Mucosa of rectum (tissue), 2 donors: Measurements from ENCODE around the gene OPN1SW.
A peak's percentile ranks its signal among the peaks of the same experiment; 100 is the strongest.

Source experiments
- H3K27ac ChIP-seq, 2 donors: one replicate each; pipeline ENCODE4 v1.7.0; 2013; ENCODE audit warnings: inconsistent platforms in 2 of 2, low read depth in 2 of 2, low read length in 2 of 2
- H3K27me3 ChIP-seq, 2 donors: one replicate each; pipeline ENCODE4 v1.7.0; 2013; ENCODE audit warnings: low read length in 2 of 2; ENCODE audit not compliant: control insufficient read depth in 2 of 2, insufficient read depth in 2 of 2
- H3K36me3 ChIP-seq, 2 donors: one replicate each; pipeline ENCODE4 v1.7.0; 2013; ENCODE audit warnings: low read length in 2 of 2; ENCODE audit not compliant: control insufficient read depth in 2 of 2, insufficient read depth in 2 of 2
- H3K4me1 ChIP-seq, 2 donors: one replicate each; pipeline ENCODE4 v1.7.0; 2013; ENCODE audit warnings: low read length in 2 of 2, mild to moderate bottlenecking in 1 of 2; ENCODE audit not compliant: control insufficient read depth in 2 of 2, insufficient read depth in 2 of 2
- H3K4me3 ChIP-seq, 2 donors: one replicate each; pipeline ENCODE4 v1.7.0; 2013; ENCODE audit warnings: low read length in 2 of 2
- H3K9ac ChIP-seq, 2 donors: one replicate each; pipeline ENCODE4 v1.7.0; 2013; ENCODE audit warnings: low read length in 2 of 2, low read depth in 1 of 2, mild to moderate bottlenecking in 1 of 2
- H3K9me3 ChIP-seq, 2 donors: one replicate each; pipeline ENCODE4 v1.7.0; 2013; ENCODE audit warnings: low read length in 2 of 2; ENCODE audit not compliant: control insufficient read depth in 2 of 2
- donor health status: healthy.
- donor health status: Normal muscosa, but diverticular disease.

The OPN1SW gene

DNA sequence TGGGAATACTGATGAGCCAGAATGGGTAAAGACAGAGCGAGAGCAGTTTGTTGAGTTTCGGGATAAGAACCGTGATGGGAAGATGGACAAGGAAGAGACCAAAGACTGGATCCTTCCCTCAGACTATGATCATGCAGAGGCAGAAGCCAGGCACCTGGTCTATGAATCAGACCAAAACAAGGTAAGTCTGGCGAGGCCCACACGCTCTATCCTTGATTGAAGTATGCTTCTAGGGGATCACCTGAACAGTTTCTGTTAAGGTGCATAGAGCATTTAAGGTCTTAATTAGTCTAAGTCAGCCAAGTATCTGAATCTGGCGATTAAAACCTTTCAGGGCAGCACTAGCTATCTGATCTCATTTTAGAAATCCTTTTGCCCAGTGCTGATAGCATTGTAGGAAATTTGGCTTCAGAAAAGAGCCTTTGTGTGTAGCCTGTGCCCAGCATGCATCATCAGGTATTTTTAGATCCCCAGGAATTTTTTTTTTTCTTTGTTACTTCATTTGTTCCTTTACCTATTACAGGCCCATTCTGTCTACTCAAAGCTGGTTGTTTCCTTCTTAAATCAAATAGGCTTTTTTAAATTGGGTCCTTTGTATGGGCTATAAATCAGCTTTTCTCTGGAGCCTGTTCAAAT is 8.0 kb downstream of the OPN1SW start:
- H3K4me3 ChIP-seq = no peak overlapping the region
- no peaks in the 10 kb centered on the region for H3K27me3 ChIP-seq
- H3K9me3 ChIP-seq = no peaks in the 10 kb centered on the region
- H3K4me1 ChIP-seq = no peaks in the 10 kb centered on the region
- no peak overlapping the region for H3K9ac ChIP-seq
- peaks cover 53 to 58% of the 10 kb centered on the region in 2 donors for H3K36me3 ChIP-seq
- H3K27ac ChIP-seq = no peak overlapping the region

DNA sequence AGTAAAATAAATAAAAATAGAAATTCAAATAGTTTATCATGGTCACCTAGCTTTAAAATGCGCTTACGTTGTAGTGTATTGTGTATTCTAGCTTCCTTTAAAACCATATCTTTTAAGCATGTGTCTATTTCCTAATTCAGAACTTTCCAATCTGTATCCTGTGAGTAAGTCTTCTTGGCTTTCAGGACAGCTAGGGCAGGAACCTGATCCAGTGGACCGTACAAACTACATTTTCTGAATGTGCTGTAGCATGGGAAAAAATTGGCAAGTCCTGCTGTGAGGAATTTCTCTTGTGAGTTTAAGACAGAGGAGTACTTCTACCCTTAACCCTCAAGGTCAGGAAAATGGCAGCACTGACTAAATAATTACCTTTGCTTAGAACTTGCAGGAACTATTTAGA is 12.1 kb downstream of the OPN1SW start:
- peaks cover 39 to 61% of the 10 kb centered on the region in 2 donors for H3K36me3 ChIP-seq
- H3K27me3 ChIP-seq = no peaks in the 10 kb centered on the region
- H3K27ac ChIP-seq = no peak overlapping the region
- H3K9ac ChIP-seq = no peak overlapping the region
- H3K9me3 ChIP-seq = no peaks in the 10 kb centered on the region
- no peak overlapping the region for H3K4me3 ChIP-seq
- H3K4me1 ChIP-seq = no peaks in the 10 kb centered on the region

DNA sequence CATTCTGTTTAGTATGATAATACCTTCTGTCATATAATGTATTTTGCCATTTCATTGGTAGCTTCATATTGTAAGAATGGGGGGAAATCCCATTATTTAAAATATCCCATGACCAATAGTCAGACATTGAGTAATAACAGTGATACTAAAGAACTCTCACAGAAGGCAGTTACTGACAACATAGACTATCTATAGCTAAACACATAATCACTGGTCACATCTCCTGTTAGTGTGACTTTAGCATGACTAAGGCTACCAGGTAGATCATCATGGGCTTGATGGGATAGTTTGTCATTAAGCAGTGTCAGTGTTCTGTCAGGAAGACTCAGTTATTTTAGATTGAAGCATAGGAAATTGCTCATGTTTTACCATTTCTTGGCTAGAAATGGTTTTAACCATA is 16.4 kb downstream of the OPN1SW start:
- H3K36me3 ChIP-seq = peaks cover 41 to 50% of the 10 kb centered on the region in 2 donors
- no peaks in the 10 kb centered on the region for H3K27me3 ChIP-seq
- no peak overlapping the region for H3K27ac ChIP-seq
- H3K9ac ChIP-seq = no peak overlapping the region
- H3K9me3 ChIP-seq = no peaks in the 10 kb centered on the region
- no peak overlapping the region for H3K4me3 ChIP-seq
- H3K4me1 ChIP-seq = no peaks in the 10 kb centered on the region

- H3K9ac ChIP-seq = no peak overlapping the region
- no peaks in the 10 kb centered on the region for H3K27me3 ChIP-seq
- peaks cover 41 to 52% of the 10 kb centered on the region in 2 donors for H3K36me3 ChIP-seq
- H3K4me1 ChIP-seq = no peaks in the 10 kb centered on the region
- no peaks in the 10 kb centered on the region for H3K9me3 ChIP-seq
- H3K4me3 ChIP-seq = no peak overlapping the region
- no peak overlapping the region for H3K27ac ChIP-seq
These were observed 17.0 kb downstream of the OPN1SW start for GRCh38 chr7:128758553-128758952.

DNA sequence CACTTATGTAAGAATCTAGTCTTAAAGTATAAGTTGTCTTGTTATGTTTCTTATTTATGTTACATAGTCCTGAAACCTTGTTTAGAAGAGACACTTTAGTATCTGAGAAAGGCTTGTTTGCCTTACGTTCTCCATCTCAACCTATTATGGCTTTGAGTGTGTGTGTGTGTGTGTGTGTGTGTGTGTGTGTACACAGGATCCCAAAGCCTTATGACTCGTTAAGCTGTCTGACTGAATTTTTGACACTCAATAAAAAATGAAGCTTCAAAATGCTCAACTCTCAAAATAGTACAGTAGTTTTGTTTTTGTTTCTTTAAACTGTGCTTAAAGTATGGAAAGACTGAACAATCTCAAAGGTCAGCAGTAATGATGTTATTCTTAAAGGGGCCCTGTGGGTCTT is 18.4 kb downstream of the OPN1SW start:
- H3K4me3 ChIP-seq = no peak overlapping the region
- H3K27me3 ChIP-seq = no peaks in the 10 kb centered on the region
- H3K4me1 ChIP-seq = no peaks in the 10 kb centered on the region
- no peak overlapping the region for H3K9ac ChIP-seq
- H3K36me3 ChIP-seq = peaks cover 41 to 57% of the 10 kb centered on the region in 2 donors
- no peak overlapping the region for H3K27ac ChIP-seq
- H3K9me3 ChIP-seq = no peaks in the 10 kb centered on the region

DNA sequence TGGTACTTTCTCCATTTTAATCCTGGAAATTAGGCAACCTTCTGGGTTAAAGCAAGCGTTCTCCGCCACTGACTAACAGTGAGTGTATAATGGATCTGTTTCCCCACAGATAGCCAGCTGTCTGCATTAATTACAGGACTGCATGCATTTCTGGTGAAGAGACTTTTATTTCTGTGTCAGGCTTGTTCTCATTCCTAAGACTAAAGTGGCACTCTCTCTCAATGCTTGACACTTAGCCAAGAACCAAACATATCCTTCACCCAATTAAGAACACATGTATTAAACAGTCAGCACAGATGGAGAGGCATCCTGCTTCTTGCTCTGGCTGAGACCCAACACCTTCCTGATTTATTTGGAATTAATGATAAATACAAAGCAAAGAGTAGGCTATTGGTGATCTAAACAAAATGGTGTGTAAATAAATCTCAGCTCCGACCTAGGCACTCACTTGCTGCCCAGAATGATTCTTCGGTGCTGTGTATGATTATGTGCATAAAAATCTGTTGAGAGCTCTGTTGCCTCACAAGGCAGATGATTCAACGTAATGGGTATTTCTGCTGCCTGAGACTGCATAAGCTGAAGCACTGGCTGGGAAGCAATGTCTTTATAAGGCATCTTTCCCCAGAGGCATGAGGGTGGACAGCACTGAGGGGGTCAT is 19.6 kb downstream of the OPN1SW start:
- H3K27me3 ChIP-seq = no peaks in the 10 kb centered on the region
- H3K36me3 ChIP-seq = peaks cover 35 to 47% of the 10 kb centered on the region in 2 donors
- no peak overlapping the region for H3K4me3 ChIP-seq
- H3K27ac ChIP-seq = peak overlapping the region in 1 of 2 donors; percentile 24
- no peak overlapping the region for H3K9ac ChIP-seq
- H3K9me3 ChIP-seq = no peaks in the 10 kb centered on the region
- H3K4me1 ChIP-seq = no peaks in the 10 kb centered on the region

DNA sequence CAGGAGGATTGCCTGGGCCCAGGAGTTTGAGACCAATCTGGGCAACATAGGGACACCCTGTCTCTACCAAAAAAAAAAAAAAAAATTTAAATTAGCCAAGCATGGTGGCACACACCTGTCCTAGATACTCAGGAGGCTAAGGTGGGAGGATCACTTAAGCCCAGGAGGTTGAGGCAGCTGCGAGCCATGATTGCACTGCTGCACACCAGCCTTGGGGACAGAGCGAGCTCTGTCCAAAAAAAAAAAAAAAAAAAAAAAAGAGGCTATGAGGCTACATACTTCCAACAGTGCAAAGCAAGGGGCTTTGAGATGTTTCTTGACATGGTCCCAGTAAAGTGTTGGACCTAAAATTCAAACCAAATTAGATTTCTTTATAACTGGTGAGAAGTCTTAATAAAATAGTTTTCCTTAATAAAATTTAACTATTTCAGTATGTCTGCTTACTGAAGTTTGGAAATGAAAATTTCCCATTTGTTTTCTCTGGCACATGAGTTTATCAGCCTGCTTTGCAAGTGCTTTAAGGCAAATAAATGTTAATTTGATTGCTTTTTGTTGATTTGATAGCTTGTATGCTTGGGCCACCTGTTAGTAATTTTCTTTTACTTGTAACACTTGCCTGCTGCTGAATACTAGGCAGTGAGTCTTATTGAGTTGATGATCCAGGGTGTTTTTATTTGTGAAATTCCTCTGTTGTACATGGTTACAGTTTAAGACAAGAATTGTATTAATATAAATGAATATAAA is 20.3 kb downstream of the OPN1SW start:
- no peaks in the 10 kb centered on the region for H3K4me1 ChIP-seq
- H3K9ac ChIP-seq = no peak overlapping the region
- no peaks in the 10 kb centered on the region for H3K27me3 ChIP-seq
- H3K9me3 ChIP-seq = no peaks in the 10 kb centered on the region
- no peak overlapping the region for H3K4me3 ChIP-seq
- H3K36me3 ChIP-seq = peaks cover 39 to 42% of the 10 kb centered on the region in 2 donors
- H3K27ac ChIP-seq = no peak overlapping the region

DNA sequence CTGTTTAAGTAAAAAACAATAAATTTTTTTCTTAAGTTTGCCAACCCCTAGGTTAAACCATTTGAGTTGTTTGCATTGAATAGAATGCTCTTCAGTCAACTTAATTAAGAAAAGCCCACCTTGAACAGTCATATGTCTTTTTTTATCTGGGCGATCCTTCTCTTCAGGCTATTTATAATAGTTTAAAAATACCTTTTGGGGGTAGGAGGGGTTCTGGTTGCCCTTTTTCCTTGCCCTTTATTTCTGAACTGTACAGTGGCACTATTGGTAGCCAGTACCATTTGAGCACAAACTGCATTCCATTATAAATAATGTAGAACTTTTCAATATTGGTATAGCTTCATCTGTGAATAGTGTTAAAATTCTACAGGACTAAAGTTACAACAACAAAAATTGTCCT is 23.3 kb downstream of the OPN1SW start:
- H3K4me1 ChIP-seq = no peaks in the 10 kb centered on the region
- peaks cover 30 to 40% of the 10 kb centered on the region in 2 donors for H3K36me3 ChIP-seq
- H3K27me3 ChIP-seq = no peaks in the 10 kb centered on the region
- no peak overlapping the region for H3K27ac ChIP-seq
- H3K4me3 ChIP-seq = no peak overlapping the region
- no peak overlapping the region for H3K9ac ChIP-seq
- H3K9me3 ChIP-seq = no peaks in the 10 kb centered on the region

DNA sequence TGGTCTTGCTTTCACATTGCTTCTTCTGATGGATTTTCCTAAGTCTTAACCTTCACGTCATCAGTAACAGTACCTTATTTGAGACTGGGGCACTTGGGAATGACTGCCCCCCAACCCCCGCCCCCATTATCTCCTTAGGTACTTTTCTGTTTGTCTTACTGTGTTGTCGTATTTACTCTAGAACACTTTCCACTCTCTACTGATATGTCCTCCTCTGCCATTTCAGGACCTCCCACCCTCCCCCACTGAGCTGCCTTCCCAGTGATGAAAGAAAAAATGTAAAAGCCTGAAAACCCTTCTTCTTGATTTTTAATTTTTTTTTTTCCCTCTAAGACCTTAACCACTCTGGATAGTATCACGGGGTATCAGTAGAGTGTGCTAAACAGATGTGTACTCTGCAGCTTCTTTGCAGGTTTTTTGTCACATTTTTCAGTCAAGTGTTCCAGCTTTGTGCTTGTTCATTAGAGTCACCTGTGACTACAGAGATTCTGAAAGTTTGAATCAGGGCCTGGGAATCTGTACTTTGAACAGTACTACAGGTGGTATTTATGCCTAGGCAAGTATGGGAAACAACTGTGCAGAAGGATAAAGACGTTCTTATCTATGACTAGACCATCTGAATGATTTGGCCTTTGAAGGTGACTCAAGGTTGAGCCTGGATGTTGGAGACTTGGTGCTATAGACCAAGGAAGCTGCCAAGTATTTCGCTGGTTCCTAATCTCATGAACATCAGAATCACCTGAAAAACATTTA is 28.1 kb downstream of the OPN1SW start:
- H3K27me3 ChIP-seq = no peaks in the 10 kb centered on the region
- H3K9ac ChIP-seq = no peak overlapping the region
- H3K36me3 ChIP-seq = peaks cover 10 to 21% of the 10 kb centered on the region in 2 donors
- H3K4me1 ChIP-seq = peaks cover 0 to under 1% of the 10 kb centered on the region in 2 donors
- H3K27ac ChIP-seq = no peak overlapping the region
- H3K4me3 ChIP-seq = no peak overlapping the region
- no peaks in the 10 kb centered on the region for H3K9me3 ChIP-seq

GRCh38 chr7:128745706-128746105 is 29.9 kb downstream of the OPN1SW start:
- Histone ChIP-seq H3K36me3 (peaks cover 10 to 19% of the 10 kb centered on the region in 2 donors), H3K9ac (no peak overlapping the region), H3K27ac (no peak overlapping the region), H3K4me1 (peaks cover 6 to 7% of the 10 kb centered on the region in 2 donors), H3K9me3 (no peaks in the 10 kb centered on the region), H3K4me3 (no peak overlapping the region), H3K27me3 (no peaks in the 10 kb centered on the region)
